OCI-LY7 (cell line): Measurements from ENCODE around the gene PHACTR4. TPM values are rescaled to one million over a fixed set of nuclear protein-coding genes. Genes with fewer than 3 reads are reported as not detected.

Experiments
- BruUV-seq: library from RNA; stranded (reverse); fragments of 400-500 nt; replicated peaks from 2 replicates; lab custom pipeline; 2021; lab: Mats Ljungman, UMichigan
- CTCF ChIA-PET: fragments of 300-600 bp; sonication (Branson Sonifier 250); formaldehyde crosslinking; loops from one replicate; lab custom pipeline; 2022; ENCODE audit warnings: antibody characterized with exemption; ENCODE audit not compliant: unreplicated experiment; lab: Charles Lee
- POLR2A ChIA-PET: fragments of 300-600 bp; sonication (Branson Sonifier 250); formaldehyde crosslinking; loops from one replicate; lab custom pipeline; 2022; ENCODE audit warnings: antibody characterized with exemption; lab: Charles Lee
- DNase-seq: peaks from one replicate; pipeline ENCODE4 v3.0.0-alpha.2; 2015; ENCODE audit warnings: low spot score
- H2AFZ ChIP-seq: fragments of 200-600 bp; sonication (generic), shearing (Covaris generic); 2 replicates; pipeline ENCODE4 v1.6.1; 2014; ENCODE audit warnings: mild to moderate bottlenecking, antibody characterized with exemption, low read length, moderate library complexity
- H3K27ac ChIP-seq: fragments of 200-600 bp; sonication (generic); 2 replicates; pipeline ENCODE4 v1.5.1; 2014; ENCODE audit warnings: mixed run types, low read depth, mild to moderate bottlenecking, moderate library complexity, low read length, inconsistent platforms; ENCODE audit not compliant: poor library complexity, severe bottlenecking
- H3K36me3 ChIP-seq: fragments of 200-600 bp; sonication (generic); 2 replicates; pipeline ENCODE4 v1.6.1; 2014; ENCODE audit warnings: mild to moderate bottlenecking, antibody characterized with exemption, low read length, moderate library complexity, mixed read lengths; ENCODE audit not compliant: insufficient read depth
- H3K4me1 ChIP-seq: fragments of 200-600 bp; sonication (generic); 2 replicates; pipeline ENCODE4 v1.5.1; 2014; ENCODE audit warnings: mild to moderate bottlenecking, low read length; ENCODE audit not compliant: insufficient read depth, poor library complexity, severe bottlenecking
- H3K4me2 ChIP-seq: fragments of 200-600 bp; sonication (generic); 2 replicates; pipeline ENCODE4 v1.6.1; 2014; ENCODE audit warnings: mild to moderate bottlenecking, low read length
- H3K4me3 ChIP-seq: fragments of 200-600 bp; sonication (generic); 2 replicates; pipeline ENCODE4 v1.5.1; 2014; ENCODE audit warnings: mild to moderate bottlenecking, low read depth, low read length; ENCODE audit not compliant: poor library complexity, severe bottlenecking
- H3K79me2 ChIP-seq: fragments of 200-600 bp; sonication (generic); 2 replicates; pipeline ENCODE4 v1.6.1; 2016; ENCODE audit warnings: low read depth, mild to moderate bottlenecking, low read length, moderate library complexity, mixed read lengths; ENCODE audit not compliant: insufficient read depth
- H3K9me2 ChIP-seq: fragments of 200-600 bp; sonication (generic); 2 replicates; pipeline ENCODE4 v1.6.1; 2016; ENCODE audit warnings: mild to moderate bottlenecking, low read length, mixed read lengths; ENCODE audit not compliant: insufficient read depth
- H3K9me3 ChIP-seq: fragments of 200-600 bp; sonication (generic); 2 replicates; pipeline ENCODE4 v1.6.1; 2014; ENCODE audit warnings: mild to moderate bottlenecking, mixed run types, low read length, mixed read lengths
- H4K20me1 ChIP-seq: fragments of 200-600 bp; sonication (generic); 2 replicates; pipeline ENCODE4 v1.6.1; 2014; ENCODE audit warnings: mild to moderate bottlenecking, antibody characterized with exemption, low read length, moderate library complexity, mixed read lengths; ENCODE audit not compliant: insufficient read depth
- EZH2phosphoT487 ChIP-seq: fragments of 200-600 bp; sonication (generic); IDR thresholded peaks from 2 replicates; pipeline ENCODE4 v1.6.1; 2018; ENCODE audit warnings: low read depth, borderline replicate concordance, mild to moderate bottlenecking, mixed run types, antibody characterized with exemption, low read length, moderate library complexity, mixed read lengths
- intact Hi-C: fragments of 100-400 bp; cut with micrococcal nuclease; formaldehyde crosslinking; loops from one replicate; pipeline ENCODE4 v1.10.0; 2022; ENCODE audit not compliant: unreplicated experiment
- total RNA-seq, 2 experiments: library from RNA; depleted of rRNA in 1 of 2; stranded (reverse); fragments of >200 nt in 1 of 2; shearing (Covaris generic) in 1 of 2; gene quantifications; 2 replicates each; pipeline ENCODE4 v1.2.3, GENCODE V29; 2014 to 2022
- TF ChIP-seq, protein P1 (sequence below): fragments of 200-600 bp; sonication (generic); conservative IDR thresholded peaks from 2 replicates; pipeline ENCODE4 v1.5.1; 2014; ENCODE audit warnings: mild to moderate bottlenecking, antibody characterized with exemption, low read length, moderate library complexity, mixed read lengths

The PHACTR4 gene
- total RNA-seq, 2 experiments from 2014 or later, result 17.8 to 44.9 TPM

GRCh38 chr1:28526886-28527285 is 157.3 kb downstream of the PHACTR4 start:
- H3K9me2 ChIP-seq, result no peaks in the 10 kb centered on the region
- no peak overlapping the region for H3K4me2 ChIP-seq
- BruUV-seq, result no TSS peak
- H2AFZ ChIP-seq, result no peak overlapping the region
- H4K20me1 ChIP-seq, result no peaks in the 10 kb centered on the region
- H3K79me2 ChIP-seq, result peaks cover 78% of the 10 kb centered on the region
- ChIA-PET POLR2A (no interaction called here), CTCF (no interaction called here)
- no peak for TF ChIP-seq EZH2phosphoT487
- TF ChIP-seq, protein P1, sequence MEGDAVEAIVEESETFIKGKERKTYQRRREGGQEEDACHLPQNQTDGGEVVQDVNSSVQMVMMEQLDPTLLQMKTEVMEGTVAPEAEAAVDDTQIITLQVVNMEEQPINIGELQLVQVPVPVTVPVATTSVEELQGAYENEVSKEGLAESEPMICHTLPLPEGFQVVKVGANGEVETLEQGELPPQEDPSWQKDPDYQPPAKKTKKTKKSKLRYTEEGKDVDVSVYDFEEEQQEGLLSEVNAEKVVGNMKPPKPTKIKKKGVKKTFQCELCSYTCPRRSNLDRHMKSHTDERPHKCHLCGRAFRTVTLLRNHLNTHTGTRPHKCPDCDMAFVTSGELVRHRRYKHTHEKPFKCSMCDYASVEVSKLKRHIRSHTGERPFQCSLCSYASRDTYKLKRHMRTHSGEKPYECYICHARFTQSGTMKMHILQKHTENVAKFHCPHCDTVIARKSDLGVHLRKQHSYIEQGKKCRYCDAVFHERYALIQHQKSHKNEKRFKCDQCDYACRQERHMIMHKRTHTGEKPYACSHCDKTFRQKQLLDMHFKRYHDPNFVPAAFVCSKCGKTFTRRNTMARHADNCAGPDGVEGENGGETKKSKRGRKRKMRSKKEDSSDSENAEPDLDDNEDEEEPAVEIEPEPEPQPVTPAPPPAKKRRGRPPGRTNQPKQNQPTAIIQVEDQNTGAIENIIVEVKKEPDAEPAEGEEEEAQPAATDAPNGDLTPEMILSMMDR, result no peak
- peaks cover 3% of the 10 kb centered on the region for H3K4me1 ChIP-seq
- no peak overlapping the region for H3K4me3 ChIP-seq
- H3K9me3 ChIP-seq, result no peaks in the 10 kb centered on the region
- peaks cover 84% of the 10 kb centered on the region for H3K36me3 ChIP-seq
- intact Hi-C loops, result no loop called here
- no peak for DNase-seq
- H3K27ac ChIP-seq, result no peak overlapping the region

GRCh38 chr1:28530456-28530855 is 160.9 kb downstream of the PHACTR4 start:
- no peak overlapping the region for H3K4me2 ChIP-seq
- no peak overlapping the region for H3K27ac ChIP-seq
- TF ChIP-seq, protein P1, result no peak
- H3K9me3 ChIP-seq, result no peaks in the 10 kb centered on the region
- ChIA-PET POLR2A (interaction anchor here (0.7 to 1.1 kb wide), 2 partner anchors 50 to 547 kb away, joined by 3 read pairs; no protein-coding TSS in a partner anchor), CTCF (no interaction called here)
- H3K36me3 ChIP-seq, result peaks cover 82% of the 10 kb centered on the region
- no peak overlapping the region for H2AFZ ChIP-seq
- intact Hi-C loops, result no loop called here
- no peaks in the 10 kb centered on the region for H3K9me2 ChIP-seq
- no peaks in the 10 kb centered on the region for H4K20me1 ChIP-seq
- H3K4me3 ChIP-seq, result no peak overlapping the region
- no peaks in the 10 kb centered on the region for H3K4me1 ChIP-seq
- peaks cover 43% of the 10 kb centered on the region for H3K79me2 ChIP-seq
- DNase-seq, result no peak
- no TSS peak for BruUV-seq

DNA sequence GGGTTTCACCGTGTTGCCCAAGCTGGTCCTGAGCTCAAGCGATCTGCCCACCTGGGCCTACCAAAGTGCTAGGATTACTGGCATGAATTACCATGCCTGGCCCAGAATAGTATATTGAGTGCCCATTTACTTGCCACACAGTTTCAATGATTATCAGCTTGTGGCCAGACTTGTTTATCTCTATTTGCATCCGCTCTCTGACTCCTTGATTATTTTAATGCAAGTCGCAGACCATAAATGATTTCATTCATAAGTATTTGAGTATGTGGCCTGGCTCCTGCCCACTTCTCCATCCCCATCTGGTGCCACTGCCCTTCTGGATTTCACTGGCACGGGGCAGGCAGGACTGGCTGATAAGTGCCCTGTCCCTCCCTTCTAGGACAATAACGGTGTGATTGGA is 165.1 kb downstream of the PHACTR4 start:
- no TSS peak for BruUV-seq
- peaks cover 93% of the 10 kb centered on the region for H3K36me3 ChIP-seq
- peaks cover 6% of the 10 kb centered on the region; the same call in 1 of the 2 replicates for H3K79me2 ChIP-seq
- ChIA-PET CTCF (interaction anchor here (0.6 kb wide), 1 partner anchor 67 kb away, joined by 5 read pairs; no protein-coding TSS in a partner anchor), POLR2A (interaction anchor here (0.5 kb wide), 1 partner anchor 14 kb away, joined by 5 read pairs; no protein-coding TSS in a partner anchor)
- no peak overlapping the region for H3K27ac ChIP-seq
- DNase-seq, result no peak
- H3K4me1 ChIP-seq, result no peaks in the 10 kb centered on the region
- TF ChIP-seq EZH2phosphoT487, result no peak
- TF ChIP-seq, protein P1, result no peak
- intact Hi-C loops, result no loop called here
- H4K20me1 ChIP-seq, result no peaks in the 10 kb centered on the region
- H3K9me2 ChIP-seq, result no peaks in the 10 kb centered on the region
- H3K4me3 ChIP-seq, result no peak overlapping the region
- no peak overlapping the region for H3K4me2 ChIP-seq
- no peak overlapping the region for H2AFZ ChIP-seq
- no peaks in the 10 kb centered on the region for H3K9me3 ChIP-seq
